SHP77 (cell line): ENCODE measurements around the gene GALNT17.

Experiments used
- DNase-seq, 2 experiments: peaks; one replicate each; lab custom pipeline; 2025; lab: John Stamatoyannopoulos, UW

Gene GALNT17

GRCh38 chr7:71402684-71403083 is 270.7 kb downstream of the GALNT17 start:
- no peak for DNase-seq

- DNase-seq, result no peak
These were observed 271.4 kb downstream of the GALNT17 start for GRCh38 chr7:71403202-71403946.

- DNase-seq, result no peak
These were observed 272.9 kb downstream of the GALNT17 start for GRCh38 chr7:71404726-71405345.

GRCh38 chr7:71408271-71408670 is 276.3 kb downstream of the GALNT17 start:
- no peak for DNase-seq

GRCh38 chr7:71409550-71410157 is 277.7 kb downstream of the GALNT17 start:
- DNase-seq, result no peak

- DNase-seq, result no peak
These were observed 279.5 kb downstream of the GALNT17 start for GRCh38 chr7:71411475-71411874.

GRCh38 chr7:71414490-71414889 is 282.5 kb downstream of the GALNT17 start:
- DNase-seq, result peak in 1 of 2 experiments; percentile 0

- DNase-seq, result no peak
These were observed 287.8 kb downstream of the GALNT17 start for GRCh38 chr7:71419546-71420337.

GRCh38 chr7:71422104-71422503 is 290.2 kb downstream of the GALNT17 start:
- no peak for DNase-seq

- DNase-seq, result no peak
These were observed 292.5 kb downstream of the GALNT17 start for GRCh38 chr7:71424166-71425035.

GRCh38 chr7:71429083-71429482 is 297.1 kb downstream of the GALNT17 start:
- no peak for DNase-seq

GRCh38 chr7:71430246-71430645 is 298.3 kb downstream of the GALNT17 start:
- DNase-seq, result no peak

- no peak for DNase-seq
These were observed 307.4 kb downstream of the GALNT17 start for GRCh38 chr7:71439321-71439720.

- no peak for DNase-seq
These were observed 310.7 kb downstream of the GALNT17 start for GRCh38 chr7:71442492-71443190.

- no peak for DNase-seq
These were observed 311.2 kb downstream of the GALNT17 start for GRCh38 chr7:71443191-71443530.

GRCh38 chr7:71444130-71444529 is 312.2 kb downstream of the GALNT17 start:
- no peak for DNase-seq

- DNase-seq, result no peak
These were observed 321.7 kb downstream of the GALNT17 start for GRCh38 chr7:71453630-71454029.

GRCh38 chr7:71454981-71455380 is 323.0 kb downstream of the GALNT17 start:
- no peak for DNase-seq

GRCh38 chr7:71457021-71457420 is 325.1 kb downstream of the GALNT17 start:
- DNase-seq, result no peak

GRCh38 chr7:71457846-71458590 is 326.1 kb downstream of the GALNT17 start:
- DNase-seq, result no peak
